SH-SY5Y (cell line): Measurements from ENCODE around the gene SIRPA.

Source experiments
- GATA2 ChIP-seq: IDR thresholded peaks from 2 replicates; pipeline ENCODE4 v1.6.1; 2011; ENCODE audit warnings: mild to moderate bottlenecking, low read depth, low read length
- GATA3 ChIP-seq: IDR thresholded peaks from 2 replicates; pipeline ENCODE4 v1.6.1; 2011; ENCODE audit warnings: low read depth, mild to moderate bottlenecking, low read length, moderate library complexity

- no peak for TF ChIP-seq GATA2
- TF ChIP-seq GATA3 = no peak
Observed at GRCh38 chr20:1854246-1854645, 41.0 kb upstream of the SIRPA start.
